GM21825 (cell line): Measurements from ENCODE around the gene SYT7.

Experiments
- ATAC-seq: cut with Tn5 transposase; IDR thresholded peaks from one replicate; pipeline ENCODE4 v1.9.1; 2021; ENCODE audit warnings: mild to moderate bottlenecking, moderate library complexity; ENCODE audit not compliant: unreplicated experiment

The SYT7 gene

DNA sequence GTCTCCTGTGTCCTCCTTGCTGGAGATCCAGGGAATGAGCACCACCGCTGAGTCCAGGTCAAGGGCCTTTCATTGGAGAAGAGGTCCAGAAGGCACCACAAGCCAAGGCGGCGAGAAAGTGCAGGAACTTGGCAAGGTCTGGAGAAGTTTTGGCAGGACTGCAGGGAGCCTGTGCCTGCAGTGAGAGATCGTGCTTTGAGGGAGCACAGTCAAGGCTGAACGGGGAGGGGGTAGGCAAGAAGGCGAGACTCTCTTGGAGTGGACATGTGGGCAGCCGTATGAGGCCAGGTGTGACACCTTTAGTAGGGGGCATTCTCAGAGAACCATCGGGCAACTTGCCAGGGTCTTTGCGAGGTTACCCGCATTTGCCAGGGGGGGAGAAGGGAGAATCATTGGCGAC is 41.9 kb downstream of the SYT7 start:
- ATAC-seq, result no peak

DNA sequence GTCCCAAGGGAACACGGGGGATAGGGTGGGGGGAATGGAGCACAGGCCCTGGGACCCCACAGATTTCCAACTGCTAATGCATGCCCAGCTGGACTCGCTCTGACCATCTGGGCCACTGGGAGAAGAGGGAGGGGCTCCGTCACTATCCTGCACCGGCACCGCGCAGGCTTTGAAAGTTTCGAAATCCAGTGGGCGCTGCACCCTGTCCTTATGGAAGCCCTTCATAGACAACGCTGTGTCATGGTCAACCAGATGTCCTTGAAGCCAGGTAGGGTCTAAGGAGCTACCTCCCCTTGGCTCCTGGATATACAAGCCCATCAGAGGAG is 42.3 kb downstream of the SYT7 start:
- no peak for ATAC-seq

DNA sequence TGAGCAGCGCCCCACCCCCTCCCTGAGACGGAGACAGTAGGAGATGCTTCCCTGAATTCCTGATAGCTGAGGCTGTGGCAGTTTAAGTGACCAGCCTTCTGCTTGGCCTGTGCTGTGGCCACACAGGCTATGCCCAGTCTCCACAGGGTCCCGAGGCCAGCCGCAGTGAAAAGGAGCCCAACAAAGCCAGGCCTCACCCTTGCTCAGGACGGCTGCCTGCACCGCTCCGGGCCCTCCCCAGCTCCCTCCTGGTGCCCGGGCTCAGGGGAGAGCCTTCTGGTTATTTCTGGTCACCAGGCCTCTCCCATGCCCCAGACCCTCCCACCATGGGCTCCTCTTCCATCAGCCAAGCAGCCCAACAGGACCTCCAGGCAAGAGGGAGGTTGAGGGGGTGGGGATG is 43.5 kb downstream of the SYT7 start:
- no peak for ATAC-seq

DNA sequence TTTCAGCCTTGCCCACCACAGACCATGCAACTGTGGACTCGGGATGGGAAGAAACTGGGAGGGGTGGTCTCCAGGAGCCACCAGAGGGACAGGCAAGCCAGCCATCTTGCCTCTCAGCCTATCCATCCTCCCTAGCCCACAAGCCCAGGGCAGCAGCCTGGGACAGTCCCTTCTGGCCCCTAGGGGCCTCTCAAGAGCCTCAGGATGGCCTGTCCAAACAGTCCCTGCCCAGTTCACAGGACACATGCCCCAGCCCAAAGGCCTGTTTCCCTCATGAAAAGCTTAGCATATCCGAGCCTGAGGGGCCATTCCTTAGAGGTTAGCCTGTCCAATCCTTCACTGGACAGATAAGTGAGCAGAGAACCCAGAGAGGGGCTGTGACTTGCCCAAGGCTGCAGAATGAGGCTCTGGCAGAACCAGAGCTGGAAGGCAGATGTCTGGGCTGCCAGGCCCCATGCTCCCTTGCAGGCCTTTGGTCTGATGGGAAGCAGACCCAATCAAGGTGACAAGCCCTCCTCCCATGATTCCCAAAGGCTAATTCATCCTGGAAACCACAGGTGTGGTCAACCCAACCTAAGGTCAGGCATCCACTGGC is 44.1 kb downstream of the SYT7 start:
- ATAC-seq, result no peak

DNA sequence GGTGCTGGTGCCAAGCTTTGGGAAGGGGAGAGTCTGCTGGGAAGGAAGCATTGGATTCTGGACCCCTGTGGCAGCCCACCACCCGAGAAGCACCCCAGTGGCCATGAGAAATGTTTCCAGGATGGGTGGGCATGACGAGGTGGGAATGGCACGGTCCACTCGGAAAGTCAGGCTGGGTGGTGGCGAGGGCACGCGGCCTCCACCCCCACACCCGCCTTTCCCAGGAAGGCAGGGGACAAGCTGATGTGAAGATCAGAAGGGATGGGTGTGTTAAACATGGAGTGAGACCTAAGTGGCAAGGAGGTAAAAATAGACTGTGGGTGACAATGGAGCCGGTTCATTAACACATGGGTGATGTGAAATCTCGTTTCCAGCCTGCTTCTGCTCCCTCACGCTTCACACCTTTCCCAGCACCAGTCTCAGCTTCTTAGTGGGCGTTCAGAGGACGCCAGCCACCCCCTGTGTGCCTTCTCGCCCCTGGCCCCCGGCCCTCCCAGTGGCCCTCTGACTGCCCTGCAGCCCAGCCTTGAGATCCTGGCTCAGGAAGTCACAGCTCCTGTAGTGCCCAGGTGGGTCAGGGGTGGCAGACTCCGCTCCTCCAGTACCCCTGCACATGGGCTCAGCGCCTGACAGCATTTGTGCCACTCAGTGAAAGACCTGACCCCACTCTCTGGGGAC is 44.7 kb downstream of the SYT7 start:
- no peak for ATAC-seq

DNA sequence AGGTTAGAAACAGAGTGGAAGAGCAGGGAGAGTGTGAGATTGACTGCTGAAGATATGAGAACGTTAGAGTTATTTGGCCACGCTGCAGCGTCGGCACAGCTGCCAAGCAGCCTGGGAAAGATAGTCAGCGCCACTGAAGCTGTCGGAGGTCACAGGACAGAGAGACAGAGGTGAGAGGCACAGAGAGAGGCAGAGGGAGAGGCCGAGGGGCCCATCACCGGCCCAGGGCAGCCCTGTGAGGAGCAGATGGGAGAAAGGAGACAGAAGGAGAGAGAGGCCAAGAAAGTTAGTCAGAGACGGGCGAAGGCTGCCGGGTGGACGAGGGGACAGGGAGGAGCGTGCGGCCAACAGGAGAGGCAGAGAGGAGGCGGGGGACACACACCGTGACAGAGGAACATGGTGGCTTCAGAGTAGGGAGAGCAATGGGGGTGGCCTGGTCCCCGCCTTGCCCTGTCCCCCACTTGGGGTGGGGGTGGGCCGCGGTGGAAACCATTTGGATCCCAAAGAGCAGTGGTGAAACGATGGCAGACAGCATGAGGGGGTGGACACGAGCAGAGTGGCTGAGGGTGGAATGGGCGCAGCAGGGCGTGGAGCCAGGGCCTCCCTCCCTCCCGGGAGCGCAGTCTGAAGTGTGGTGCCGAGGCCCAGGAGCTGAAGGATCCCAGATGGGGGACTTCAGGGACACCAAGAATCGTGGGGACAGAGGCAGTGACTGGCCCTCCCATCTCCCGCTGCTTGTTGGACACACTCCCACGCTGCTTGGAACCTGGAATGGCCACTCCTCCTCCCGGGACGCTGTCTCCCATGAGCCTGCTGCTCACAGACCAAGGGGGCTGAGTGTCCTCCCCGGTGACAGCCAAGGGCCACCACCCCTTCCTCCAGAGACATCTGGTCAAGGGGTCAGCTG is 45.7 kb downstream of the SYT7 start:
- ATAC-seq, result no peak

DNA sequence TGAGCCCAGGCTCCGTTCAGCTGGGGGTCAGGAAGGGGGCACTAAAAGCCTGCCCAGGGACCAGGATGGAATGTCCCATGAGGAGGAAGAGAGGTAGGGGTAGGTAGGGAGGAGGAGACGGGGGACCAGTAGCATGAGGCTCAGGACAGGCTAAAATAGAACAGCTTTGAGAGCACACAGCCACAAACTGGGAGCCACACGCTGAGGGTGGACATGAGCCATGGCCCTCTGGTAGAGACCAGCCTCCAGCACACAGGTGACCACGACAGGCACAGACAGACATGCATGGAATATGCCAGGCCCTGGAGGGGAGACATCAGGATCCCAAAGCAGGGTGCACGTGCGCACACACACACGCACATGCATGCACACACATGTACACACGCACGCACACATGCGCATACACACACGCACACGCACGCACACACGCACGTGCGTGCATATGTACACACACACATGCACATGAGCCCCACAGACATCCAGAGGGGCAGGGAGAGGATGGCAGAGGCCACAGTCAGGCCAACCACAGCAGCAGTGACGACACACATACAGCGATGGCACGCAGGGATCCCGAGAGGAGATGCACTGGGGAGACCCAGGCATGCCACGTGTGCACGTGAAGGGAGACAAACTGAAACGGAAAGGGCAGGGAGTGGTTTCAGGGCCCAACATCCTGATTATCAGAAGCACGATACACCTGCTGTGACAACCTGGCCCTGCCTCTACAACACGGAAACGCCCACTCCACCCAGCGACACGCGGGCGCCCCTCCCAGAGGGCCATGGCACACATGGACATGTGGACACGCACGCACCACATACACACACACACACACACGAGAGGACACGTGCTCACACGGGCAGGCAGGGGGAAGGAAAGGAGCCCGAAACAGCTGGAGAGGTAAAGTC is 46.6 kb downstream of the SYT7 start:
- ATAC-seq, result no peak

DNA sequence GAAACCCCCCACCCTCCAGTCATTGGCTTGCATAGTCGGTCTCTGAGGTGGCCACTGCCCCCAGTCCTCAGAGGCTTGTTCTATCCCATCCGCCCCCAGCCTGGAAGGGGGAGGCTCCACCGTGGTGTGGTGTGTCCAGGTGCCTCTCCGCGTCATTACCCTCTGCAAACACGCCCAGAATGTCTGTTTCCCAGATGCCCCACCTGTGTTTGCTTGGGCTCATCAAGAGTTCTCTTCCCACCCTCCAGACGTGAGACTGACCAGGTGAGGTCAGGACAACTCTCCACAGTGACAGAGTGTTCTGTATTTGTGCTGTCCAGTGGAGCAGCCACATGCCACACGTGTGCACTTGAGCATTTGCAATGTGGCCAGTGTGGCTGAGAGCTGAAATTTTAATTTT is 47.5 kb downstream of the SYT7 start:
- no peak for ATAC-seq

DNA sequence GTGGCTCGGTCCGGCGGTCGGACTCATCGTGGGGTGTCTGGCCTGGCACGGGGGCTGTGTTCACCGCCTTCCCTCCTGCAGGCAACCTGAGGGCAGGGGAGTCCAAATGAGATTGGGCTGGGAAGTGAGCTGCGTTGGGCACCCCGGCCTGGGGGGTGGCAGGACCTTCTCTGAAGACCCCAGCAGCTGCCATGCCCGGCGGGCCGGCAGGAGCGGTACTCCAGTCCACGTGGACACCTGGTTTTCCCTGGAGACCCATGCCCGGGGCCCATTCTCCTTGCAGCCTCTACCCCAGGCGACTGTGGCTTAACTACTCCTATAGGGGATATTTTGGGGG is 47.9 kb downstream of the SYT7 start:
- no peak for ATAC-seq

DNA sequence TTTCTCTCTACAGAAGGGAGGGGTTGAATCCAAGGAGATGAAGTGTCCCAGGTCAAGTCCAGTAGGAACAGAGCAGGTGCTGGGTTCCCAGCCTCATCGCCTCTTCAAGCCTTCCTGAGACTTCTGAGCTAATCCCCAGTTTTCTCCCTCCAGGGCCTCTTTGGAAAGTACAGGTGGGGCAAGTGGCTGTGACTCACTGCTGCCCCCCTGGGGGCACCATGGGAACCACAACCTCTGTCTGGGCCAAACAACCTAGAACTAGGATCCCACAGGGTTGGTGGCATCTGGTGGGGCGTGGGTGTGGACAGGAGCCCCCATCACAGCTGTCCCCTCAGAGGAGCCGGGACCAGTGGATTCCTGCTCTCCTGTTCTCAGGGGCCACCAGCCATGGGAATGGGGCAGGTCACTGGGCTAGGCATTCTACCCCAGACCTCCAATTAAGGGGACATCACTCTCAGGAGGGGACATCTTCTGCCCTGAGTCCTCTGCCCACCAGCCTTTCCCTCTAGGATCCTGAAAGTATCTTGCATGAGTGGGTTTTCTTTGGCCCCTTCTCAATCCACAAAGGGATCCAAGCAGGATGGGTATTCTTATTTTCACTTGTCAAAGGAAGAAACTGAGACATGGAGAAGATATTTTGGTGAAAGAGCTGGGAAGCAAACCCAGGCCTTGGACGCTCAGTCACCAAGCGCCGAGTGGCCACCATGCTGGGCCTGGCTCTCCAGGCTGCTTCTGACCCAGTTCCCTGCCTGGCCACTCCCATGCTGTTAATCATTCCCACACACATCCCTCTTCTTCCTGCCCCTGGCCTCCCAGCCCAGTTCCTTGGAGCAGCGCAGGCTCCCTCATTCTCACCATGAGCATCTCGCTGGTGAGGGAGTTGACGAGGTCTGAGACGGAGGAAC is 48.5 kb downstream of the SYT7 start:
- ATAC-seq, result no peak

DNA sequence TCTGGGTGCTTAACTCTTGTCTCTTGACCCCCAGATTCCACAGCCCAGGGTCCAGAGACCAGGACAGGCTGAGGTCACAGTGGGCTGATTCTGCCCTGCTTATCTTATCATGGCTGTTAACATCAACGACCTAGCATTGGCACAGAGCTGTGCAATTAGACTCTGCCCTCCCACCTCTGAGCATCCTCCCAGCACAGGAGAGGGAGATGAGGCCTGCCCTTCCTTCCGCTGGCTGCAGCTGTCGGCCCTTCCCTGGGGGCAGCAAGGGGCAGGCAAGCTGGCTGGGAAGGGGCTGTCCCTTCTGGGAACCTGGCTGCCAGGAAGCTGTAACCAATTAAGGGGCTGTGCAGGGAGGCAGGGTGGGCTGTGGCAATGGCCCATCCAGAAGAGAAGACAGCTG is 49.8 kb downstream of the SYT7 start:
- no peak for ATAC-seq

DNA sequence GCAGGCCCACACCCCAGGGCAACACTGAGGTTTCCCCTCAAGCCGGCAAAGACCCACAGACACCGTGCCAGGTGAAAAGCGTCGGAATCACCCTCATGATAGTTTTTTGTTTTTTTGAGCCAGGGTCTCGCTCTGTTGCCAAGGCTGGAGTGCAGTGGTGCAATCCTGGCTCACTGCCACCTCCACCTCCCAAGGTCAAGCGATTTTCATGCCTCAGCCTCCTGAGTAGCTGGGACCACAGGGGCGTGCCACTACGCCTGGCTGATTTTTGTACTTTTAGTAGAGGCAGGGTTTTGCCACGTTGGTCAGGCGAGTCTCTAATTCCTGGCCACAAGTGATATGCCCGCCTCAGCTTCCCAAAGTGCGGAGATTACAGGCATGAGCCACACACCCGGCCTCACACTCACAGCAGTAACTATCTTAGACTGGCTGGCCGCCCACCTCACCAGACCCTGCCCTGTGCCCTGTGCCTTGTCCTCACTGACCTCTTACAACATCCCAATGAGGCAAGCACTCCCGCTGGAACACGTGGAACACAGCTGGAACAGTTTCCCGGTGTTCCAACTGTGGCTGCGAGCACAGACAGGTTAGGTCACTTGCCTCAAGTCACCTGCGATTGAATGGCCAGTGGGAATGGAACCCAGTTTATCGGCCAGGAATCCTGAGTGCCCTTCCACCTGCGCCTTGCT is 51.2 kb downstream of the SYT7 start:
- no peak for ATAC-seq

DNA sequence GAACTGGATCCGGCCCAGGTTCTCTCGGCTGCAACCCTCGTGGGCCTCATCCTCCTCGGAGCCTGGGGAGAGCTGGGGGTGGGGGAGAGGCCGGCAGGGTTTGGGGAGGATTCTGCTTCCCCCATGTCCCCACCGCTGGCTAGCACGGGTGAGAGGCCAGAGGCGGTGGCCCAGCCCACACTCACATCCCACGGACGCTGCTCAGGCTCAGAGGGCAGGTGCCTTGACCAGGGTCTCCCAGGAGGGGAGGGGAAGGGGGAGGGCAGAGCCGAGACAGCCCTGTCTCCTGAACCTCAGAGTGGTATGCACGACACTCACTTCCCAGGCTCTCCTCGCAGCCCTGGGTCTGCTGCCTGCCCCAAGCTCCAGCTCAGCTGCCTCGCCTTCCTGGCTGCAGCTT is 52.8 kb downstream of the SYT7 start:
- ATAC-seq, result no peak

DNA sequence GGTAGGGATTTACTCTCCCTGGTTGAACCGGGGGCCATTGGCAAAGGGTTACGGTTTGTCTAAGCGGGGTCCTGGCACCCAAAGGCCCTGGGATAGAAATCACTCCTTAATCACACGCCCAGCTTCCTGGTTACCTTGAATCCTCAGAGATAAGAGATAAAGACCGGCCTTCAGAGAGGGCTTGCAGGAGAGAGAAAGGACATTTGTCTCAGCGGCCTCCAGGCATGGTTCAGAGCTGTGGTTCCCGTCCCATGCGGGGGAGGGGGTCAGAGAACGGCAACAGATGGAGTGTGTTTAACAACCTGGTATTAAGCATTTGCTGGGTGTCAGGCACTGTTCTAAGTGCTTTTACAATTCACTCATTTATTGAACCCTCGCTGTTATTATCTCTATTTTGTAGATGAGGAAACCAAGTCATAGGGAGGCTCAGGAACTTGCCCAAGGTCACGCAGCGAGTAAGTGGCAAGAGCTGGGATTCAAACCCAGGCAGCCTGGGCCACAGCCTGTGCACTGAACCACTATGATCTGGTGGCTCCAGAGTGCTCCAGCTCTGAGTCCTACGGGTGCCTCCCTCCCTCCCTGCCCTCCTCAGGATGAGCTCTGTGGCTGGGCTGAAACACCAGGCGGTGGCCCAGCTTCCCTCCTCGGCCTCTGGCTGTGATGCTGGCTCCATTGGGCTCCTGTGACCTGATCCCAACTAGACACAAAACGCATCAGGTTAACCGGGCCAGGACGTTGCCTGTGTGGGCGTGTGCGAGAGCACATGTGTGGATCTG is 53.7 kb downstream of the SYT7 start:
- ATAC-seq, result no peak

DNA sequence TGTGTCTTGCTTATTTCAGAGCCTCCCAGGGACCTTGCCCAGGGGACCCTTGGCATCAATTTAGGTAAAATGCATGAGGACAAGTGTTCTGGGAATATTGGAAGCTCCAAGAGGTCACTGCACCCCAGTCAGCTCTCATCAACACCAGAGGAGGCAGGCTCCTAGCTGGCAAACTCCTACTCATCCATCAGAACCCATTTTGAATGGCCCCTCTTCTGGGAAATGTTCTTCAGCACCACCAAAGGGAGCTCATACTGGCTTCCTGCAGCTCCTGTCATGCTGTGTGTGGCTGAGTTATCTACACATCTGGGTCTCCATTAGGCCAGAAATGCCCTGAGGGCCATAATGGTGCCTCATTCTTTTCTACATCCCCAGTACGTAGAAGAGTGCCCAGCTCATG is 54.6 kb downstream of the SYT7 start:
- ATAC-seq, result no peak

DNA sequence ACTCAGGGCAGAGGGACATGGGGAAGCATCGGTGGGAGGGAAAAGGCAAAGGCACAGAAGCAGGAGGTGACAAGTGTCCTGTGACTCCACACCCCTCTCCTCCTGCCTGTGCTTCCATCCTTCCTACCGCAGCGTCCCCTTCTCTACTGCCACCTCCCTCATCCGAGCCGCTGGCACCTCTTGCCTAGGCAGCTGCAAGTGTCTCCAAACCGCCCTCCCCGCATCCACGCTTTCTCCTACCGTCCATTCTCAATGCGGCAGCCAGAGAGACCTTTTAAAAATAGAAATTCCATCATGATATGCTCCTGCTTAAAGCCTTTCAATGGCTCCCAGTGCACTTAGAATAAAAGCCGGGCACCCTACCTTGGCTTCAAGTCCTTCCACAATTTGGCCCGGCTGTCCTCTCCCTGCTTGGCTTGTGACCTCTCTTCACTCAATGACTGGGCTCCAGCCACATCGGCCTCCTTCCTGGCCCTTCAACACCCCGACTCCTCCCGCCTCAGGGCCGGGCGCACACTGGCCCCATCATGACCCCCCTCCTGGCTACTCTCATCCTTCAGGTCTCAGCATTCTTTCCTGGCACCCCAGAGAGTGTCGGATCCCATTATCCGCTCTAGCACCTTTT is 55.8 kb downstream of the SYT7 start:
- ATAC-seq, result no peak

DNA sequence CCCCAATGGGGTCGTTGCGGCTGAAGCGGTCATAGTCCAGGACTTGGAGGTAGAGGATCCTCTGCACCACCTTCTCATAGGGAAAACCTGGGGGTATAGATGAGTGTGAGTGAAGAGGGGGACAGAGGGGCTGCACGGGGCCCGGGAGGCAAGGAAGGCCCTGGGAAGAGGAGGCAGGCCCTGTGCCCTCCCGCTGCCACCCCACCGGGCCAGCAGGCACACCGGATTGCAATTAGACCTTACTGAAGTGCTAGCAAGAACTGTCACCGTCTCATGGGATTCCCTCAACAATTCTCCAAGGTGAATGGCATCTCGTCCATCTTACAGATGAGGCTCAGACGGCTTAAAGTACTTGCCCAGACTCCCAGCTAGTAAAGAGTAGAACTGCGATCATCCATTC is 56.4 kb downstream of the SYT7 start:
- ATAC-seq, result no peak

DNA sequence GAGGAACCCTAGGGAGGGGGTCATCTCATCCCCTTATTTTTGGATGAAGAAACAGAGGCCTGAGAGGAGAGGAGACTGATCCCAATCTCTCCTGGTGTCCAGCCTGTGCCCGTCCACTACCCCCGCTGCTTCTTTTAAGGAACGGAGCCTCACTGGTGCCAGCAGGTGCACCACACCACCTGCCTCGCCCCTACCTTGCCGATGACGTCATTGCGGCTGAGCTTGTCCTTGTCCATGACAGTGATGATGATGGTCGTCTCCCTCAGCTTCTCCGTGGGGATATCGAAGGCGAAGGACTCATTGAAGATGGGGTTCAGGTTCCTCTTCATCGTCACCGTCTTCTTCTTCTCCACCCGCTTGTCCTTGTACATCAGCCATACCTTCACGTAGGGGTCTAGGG is 58.0 kb downstream of the SYT7 start:
- ATAC-seq, result no peak
